ENCODE results near the gene HS3ST3A1.

GRCh38 chr17:13490906-13491482, 110.7 kb downstream of the HS3ST3A1 start:
- TF ChIP-seq CTCF (IDR thresholded peaks at IDR 0.05) (no peak), POLR2A (IDR thresholded peaks at IDR 0.05) (no peak)

Data from body of pancreas (tissue), 4 donors.